ENCODE measurements around the gene PLXNA1.

DNA sequence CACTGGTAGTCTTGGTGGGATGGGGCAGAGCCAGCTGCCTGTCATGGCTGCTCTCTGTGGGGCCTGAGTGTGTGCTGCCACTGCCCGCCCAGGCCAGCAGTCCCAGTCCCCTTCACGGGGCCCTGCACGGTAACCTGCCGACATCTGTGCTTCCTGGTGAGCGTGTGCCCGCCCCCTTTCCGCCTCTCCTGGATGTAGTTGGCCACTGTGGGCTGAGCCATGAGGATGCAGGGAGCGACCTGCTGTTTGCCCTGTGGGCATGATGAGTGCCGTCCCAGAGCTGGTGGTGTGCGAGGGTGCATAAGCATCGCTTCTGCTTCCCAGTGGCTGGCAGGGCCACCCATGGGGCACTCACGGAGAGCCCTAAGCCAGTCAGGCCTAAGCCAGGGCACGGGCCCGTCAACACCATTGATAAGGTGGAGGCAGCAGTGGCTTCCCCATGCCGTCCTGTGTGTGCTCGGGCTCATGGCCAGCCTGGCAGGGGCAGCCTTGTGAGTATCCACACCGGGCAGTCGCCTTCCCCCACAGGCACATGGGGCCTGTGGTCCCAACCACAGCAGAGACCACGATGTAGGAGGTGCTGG is 14.6 kb downstream of the PLXNA1 start:
- TF ChIP-seq POLR2A (IDR thresholded peaks at IDR 0.05; ENCODE audit: control extremely low read depth in 1 of 2, low read depth in 2 of 2, low read length in 2 of 2) = no peak
- no peak for TF ChIP-seq JUN (IDR thresholded peaks at IDR 0.05; ENCODE audit: low read depth, low read length)
- no peak for TF ChIP-seq SP2 (IDR thresholded peaks at IDR 0.05; ENCODE audit: low read length)
- TF ChIP-seq, protein P1, sequence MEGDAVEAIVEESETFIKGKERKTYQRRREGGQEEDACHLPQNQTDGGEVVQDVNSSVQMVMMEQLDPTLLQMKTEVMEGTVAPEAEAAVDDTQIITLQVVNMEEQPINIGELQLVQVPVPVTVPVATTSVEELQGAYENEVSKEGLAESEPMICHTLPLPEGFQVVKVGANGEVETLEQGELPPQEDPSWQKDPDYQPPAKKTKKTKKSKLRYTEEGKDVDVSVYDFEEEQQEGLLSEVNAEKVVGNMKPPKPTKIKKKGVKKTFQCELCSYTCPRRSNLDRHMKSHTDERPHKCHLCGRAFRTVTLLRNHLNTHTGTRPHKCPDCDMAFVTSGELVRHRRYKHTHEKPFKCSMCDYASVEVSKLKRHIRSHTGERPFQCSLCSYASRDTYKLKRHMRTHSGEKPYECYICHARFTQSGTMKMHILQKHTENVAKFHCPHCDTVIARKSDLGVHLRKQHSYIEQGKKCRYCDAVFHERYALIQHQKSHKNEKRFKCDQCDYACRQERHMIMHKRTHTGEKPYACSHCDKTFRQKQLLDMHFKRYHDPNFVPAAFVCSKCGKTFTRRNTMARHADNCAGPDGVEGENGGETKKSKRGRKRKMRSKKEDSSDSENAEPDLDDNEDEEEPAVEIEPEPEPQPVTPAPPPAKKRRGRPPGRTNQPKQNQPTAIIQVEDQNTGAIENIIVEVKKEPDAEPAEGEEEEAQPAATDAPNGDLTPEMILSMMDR (IDR thresholded peaks at IDR 0.05; ENCODE audit: control extremely low read depth in 1 of 3, insufficient read depth in 1 of 3, low read depth in 1 of 3, low read length in 3 of 3) = no peak
- TF ChIP-seq, protein P2, sequence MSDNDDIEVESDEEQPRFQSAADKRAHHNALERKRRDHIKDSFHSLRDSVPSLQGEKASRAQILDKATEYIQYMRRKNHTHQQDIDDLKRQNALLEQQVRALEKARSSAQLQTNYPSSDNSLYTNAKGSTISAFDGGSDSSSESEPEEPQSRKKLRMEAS (IDR thresholded peaks at IDR 0.05) = no peak
- TF ChIP-seq RXRA (IDR thresholded peaks at IDR 0.05; ENCODE audit: insufficient read depth, low read depth, low read length) = no peak
- no peak for TF ChIP-seq EP300 (IDR thresholded peaks at IDR 0.05; ENCODE audit: borderline replicate concordance in 1 of 2, low read depth in 2 of 2, low read length in 2 of 2)
- no peak for TF ChIP-seq EZH2 (IDR thresholded peaks at IDR 0.05; ENCODE audit: low read depth, low read length, severe bottlenecking)
- no peak for TF ChIP-seq TEAD4 (IDR thresholded peaks at IDR 0.05; ENCODE audit: low read depth, low read length)
- no peak for TF ChIP-seq TAF1 (IDR thresholded peaks at IDR 0.05; ENCODE audit: low read depth, low read length)
- TF ChIP-seq YY1 (IDR thresholded peaks at IDR 0.05; ENCODE audit: low read depth, low read length) = no peak
- no peak for TF ChIP-seq POLR2AphosphoS5 (IDR thresholded peaks at IDR 0.05; ENCODE audit: low read depth, low read length)
- no peak for TF ChIP-seq SIN3A (conservative IDR thresholded peaks at IDR 0.05 in 1 of 2, IDR thresholded peaks at IDR 0.05 in 1 of 2; ENCODE audit: low read depth in 1 of 2, low read length in 2 of 2)

Data from H1 (cell line).